Kasumi-1 (cell line): ENCODE data around the gene DRC7.
"Not testable (repeated sequence)": the region's sequence is repeated elsewhere in the genome, so short reads cannot be mapped to it uniquely, and the experiment has no call there.

Source experiments
- DNase-seq, 2 experiments: peaks; one replicate each; lab custom pipeline; 2025; lab: John Stamatoyannopoulos, UW

DRC7 gene

GRCh38 chr16:57762365-57763040 lies 67.9 kb downstream of the DRC7 start:
- no peak for DNase-seq

GRCh38 chr16:57763285-57764005 lies 68.8 kb downstream of the DRC7 start:
- no peak for DNase-seq

- DNase-seq = no peak
Measured at GRCh38 chr16:57764006-57764340, 69.4 kb downstream of the DRC7 start.

GRCh38 chr16:57764341-57765159 lies 69.9 kb downstream of the DRC7 start:
- no peak for DNase-seq

GRCh38 chr16:57765160-57765728 lies 70.6 kb downstream of the DRC7 start:
- no peak for DNase-seq

- DNase-seq = no peak
Measured at GRCh38 chr16:57766714-57767348, 72.2 kb downstream of the DRC7 start.

- DNase-seq = no peak
Measured at GRCh38 chr16:57769541-57770145, 75.0 kb downstream of the DRC7 start.

- DNase-seq = no peak
Measured at GRCh38 chr16:57770361-57770760, 75.8 kb downstream of the DRC7 start.

GRCh38 chr16:57771141-57771785 lies 76.7 kb downstream of the DRC7 start:
- no peak for DNase-seq

GRCh38 chr16:57773019-57773418 lies 78.4 kb downstream of the DRC7 start:
- DNase-seq = no peak

- no peak for DNase-seq
Measured at GRCh38 chr16:57773655-57774295, 79.2 kb downstream of the DRC7 start.

- DNase-seq = no peak
Measured at GRCh38 chr16:57774705-57775285, 80.2 kb downstream of the DRC7 start.

GRCh38 chr16:57775661-57776469 lies 81.3 kb downstream of the DRC7 start:
- DNase-seq = no peak

GRCh38 chr16:57778658-57779057 lies 84.1 kb downstream of the DRC7 start:
- DNase-seq = no peak

- DNase-seq = not testable (repeated sequence)
Measured at GRCh38 chr16:57779836-57780235, 85.2 kb downstream of the DRC7 start.

GRCh38 chr16:57781349-57781740 lies 86.7 kb downstream of the DRC7 start:
- DNase-seq = no peak
